GM18526 (cell line): ENCODE results near the gene GPR35.

Experiments
- POLR2A ChIP-seq: IDR thresholded peaks from 3 replicates; pipeline ENCODE4 v1.6.1; 2011; ENCODE audit not compliant: insufficient read length; ENCODE audit errors: extremely low read depth

Gene GPR35

GRCh38 chr2:240628808-240629618 lies 3.7 kb downstream of the GPR35 start:
- TF ChIP-seq POLR2A: no peak

- TF ChIP-seq POLR2A: no peak
Observed at GRCh38 chr2:240629619-240629967, 4.3 kb downstream of the GPR35 start.

GRCh38 chr2:240629968-240630770 lies 4.9 kb downstream of the GPR35 start:
- no peak for TF ChIP-seq POLR2A

- no peak for TF ChIP-seq POLR2A
Observed at GRCh38 chr2:240630771-240631547, 5.7 kb downstream of the GPR35 start.

DNA sequence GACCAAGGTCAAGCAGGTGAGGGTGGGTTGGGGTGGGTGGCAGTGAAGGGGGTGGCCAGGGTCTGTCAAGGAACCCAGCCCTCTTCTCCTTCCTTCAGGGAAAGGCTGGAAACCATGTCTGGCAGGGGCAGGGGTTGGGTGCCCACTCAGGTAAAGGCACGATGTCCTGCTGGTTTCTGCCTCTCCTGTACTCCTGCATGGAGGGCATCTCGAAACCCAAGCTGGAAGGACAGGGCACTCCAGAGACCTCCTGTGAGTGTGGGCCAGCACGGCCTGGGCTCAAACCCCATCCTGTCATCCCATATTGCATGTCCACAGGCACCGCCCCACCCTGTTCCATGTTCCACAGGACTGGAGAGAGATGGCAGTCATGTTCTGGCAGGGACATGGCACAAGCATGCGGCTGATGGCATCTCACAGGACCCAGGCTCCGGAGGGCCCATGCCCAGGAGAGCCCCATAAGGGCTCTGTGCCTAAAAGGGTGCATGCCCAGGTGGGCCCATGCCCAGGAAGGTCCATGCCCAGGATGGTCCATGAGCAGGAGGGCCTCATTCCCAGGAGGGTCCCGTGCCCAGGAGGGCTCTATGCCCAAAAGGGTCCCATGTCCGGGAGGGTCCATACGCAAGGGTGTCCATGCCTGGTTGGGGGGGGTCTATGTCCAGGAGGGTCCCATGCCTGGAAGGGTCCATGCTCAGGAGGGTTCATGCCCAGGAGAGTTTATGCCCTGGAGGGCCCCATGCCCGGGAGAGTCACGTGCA lies 6.4 kb downstream of the GPR35 start:
- no peak for TF ChIP-seq POLR2A

DNA sequence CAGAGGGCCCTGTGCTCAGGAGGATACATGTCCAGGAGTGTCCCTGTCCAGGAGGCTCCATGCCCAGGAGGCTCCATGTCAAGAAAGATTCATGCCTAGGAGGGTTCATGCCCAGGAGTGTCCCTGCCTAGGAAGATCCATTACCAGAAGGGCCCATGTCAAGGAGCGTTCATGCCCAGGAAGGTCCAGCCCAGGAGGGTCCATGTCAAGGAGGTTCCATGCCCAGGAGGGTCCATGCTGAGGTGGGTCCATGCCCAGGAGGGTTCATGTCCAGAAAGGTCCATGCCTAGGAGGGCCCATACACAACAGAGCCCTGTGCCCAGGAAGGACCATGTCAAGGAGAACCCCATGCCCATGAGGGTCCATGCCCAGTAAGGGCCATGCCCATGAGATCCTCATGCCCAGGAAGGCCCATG lies 7.0 kb downstream of the GPR35 start:
- no peak for TF ChIP-seq POLR2A

DNA sequence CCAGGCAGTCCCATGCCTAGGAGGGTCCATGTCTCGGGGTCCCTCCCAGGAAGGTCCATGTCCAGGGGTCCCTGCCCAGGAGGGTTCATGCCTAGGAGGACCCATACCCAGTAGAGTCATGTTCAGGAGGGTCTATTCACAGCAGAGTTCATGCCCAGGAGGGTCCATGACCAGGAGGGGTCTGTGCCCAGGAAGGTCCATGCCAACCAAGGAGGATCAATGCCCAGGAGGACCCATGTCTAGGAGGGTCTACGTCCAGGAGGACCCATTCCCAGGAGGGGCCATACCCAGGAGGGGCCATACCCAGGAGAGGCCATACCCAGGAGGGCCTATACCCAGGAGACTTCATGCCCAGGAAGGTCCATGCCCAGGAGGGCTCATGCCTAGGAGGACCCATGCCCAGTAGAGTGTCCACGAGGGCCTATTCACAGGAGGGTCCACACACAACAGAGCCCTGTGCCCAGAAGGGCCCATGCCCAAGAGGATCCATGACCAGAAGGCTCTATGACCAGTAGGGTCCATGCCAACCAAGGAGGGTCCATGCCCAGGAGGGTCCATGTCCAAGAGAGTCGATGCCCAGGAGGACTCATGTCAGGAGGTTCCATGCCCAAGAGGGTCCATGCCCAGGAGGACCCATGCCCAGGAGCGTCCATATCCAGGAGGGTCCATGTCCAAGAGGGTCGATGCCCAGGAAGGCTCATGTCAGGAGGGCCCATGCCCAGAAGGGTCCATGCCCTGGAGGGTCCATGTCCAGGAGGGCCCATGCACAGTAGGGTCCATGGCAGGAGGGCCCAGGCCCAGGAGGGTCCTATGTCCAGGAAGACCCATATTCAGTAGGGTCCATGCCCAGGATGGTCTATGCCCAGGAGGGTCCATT lies 10.1 kb downstream of the GPR35 start:
- TF ChIP-seq POLR2A: no peak

DNA sequence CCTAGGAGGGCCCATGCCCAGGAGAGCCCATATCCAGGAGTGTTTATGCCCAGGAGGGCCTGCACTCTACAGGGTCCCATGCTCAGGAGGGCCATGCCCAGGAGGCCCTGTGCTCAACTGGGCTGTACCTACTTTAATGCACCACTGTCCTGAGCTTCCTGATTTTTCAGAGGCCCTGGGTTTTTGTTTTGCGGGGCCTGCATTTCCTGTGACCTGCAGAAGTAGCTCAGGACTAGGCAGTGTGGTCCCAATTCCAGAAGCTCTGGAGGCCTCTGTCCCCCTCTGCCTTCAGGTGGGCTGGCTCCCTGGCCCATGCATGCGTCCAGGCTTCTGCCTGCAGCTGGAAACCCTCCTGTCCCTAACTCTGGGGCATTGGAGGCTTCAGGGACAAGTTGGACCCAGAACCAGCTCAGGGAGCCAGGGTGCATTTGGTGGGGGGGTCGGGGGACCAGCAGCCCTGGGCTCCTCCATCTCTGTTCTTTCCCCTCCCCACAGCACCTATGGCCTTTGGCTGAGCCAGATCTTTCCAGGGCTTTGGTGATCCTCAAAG lies 10.8 kb downstream of the GPR35 start:
- TF ChIP-seq POLR2A: no peak

DNA sequence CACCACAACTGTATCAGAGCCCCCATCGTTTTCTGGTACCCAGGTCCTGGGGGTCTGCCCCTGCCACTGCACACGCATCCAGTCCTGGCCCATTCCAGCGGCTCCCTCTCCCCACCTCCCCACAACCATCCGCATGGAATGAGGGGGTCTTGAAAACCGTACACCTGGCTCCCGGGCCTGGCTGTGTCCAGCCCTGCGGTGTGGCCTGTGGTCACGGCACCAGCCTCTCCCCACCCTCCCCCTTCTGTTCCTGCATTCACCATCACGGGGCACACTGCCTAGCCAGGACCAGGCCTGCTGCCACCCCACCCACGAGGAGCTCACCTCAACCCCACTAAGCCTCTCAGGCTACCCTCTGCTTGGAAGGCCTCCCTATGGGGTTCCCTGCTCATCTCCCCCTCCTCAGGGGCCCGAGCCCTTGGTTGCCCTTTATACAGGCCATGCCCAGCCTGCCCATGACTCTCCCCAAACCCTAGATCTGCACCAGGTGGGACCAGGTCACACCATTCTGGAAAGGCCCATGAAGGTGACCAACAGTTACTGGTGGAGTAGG lies 11.4 kb downstream of the GPR35 start:
- TF ChIP-seq POLR2A: no peak

- no peak for TF ChIP-seq POLR2A
Observed at GRCh38 chr2:240637116-240637900, 12.0 kb downstream of the GPR35 start.

GRCh38 chr2:240637901-240638345 lies 12.6 kb downstream of the GPR35 start:
- no peak for TF ChIP-seq POLR2A

GRCh38 chr2:240638512-240639160 lies 13.4 kb downstream of the GPR35 start:
- no peak for TF ChIP-seq POLR2A
